ENCODE measurements around the gene FER1L5. TPM values are rescaled to one million over a fixed set of nuclear protein-coding genes. Genes with fewer than 3 reads are reported as not detected.

The FER1L5 gene
- total and polyA plus RNA-seq, 9 of the 15 experiments (the other 6 are each of a cell fraction or from before 2014, with no cell fraction given): 0.01 TPM; not detected in 6

- TF ChIP-seq, protein P1, sequence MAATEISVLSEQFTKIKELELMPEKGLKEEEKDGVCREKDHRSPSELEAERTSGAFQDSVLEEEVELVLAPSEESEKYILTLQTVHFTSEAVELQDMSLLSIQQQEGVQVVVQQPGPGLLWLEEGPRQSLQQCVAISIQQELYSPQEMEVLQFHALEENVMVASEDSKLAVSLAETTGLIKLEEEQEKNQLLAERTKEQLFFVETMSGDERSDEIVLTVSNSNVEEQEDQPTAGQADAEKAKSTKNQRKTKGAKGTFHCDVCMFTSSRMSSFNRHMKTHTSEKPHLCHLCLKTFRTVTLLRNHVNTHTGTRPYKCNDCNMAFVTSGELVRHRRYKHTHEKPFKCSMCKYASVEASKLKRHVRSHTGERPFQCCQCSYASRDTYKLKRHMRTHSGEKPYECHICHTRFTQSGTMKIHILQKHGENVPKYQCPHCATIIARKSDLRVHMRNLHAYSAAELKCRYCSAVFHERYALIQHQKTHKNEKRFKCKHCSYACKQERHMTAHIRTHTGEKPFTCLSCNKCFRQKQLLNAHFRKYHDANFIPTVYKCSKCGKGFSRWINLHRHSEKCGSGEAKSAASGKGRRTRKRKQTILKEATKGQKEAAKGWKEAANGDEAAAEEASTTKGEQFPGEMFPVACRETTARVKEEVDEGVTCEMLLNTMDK (IDR thresholded peaks at IDR 0.05; ENCODE audit: borderline replicate concordance, insufficient read depth, low read depth, low read length, poor library complexity, severe bottlenecking): no peak
- TF ChIP-seq NR2C2 (CRISPR knock-in tag; IDR thresholded peaks at IDR 0.05) (no peak), NR2C2 (tag; IDR thresholded peaks at IDR 0.05) (peak; percentile 94), GABPA (tag; conservative IDR thresholded peaks at IDR 0.05; ENCODE audit: low read depth) (0 out of 2 replicates have a peak, but pooled peaks have one; percentile 46), SMAD1 (IDR thresholded peaks at IDR 0.05; ENCODE audit: low read depth, low read length, partially characterized antibody) (no peak), GTF3C2 (IDR thresholded peaks at IDR 0.05; ENCODE audit: borderline replicate concordance, extremely low read depth, insufficient read length) (no peak), CREB3L1 (IDR thresholded peaks at IDR 0.05; ENCODE audit: borderline replicate concordance, low read depth) (peak; percentile 62; the same call in 1 of the 2 replicates), HDAC1 (IDR thresholded peaks at IDR 0.05) (peak in 1 of 2 experiments; percentile 65; a peak in 1 of 4 replicates)
- TF ChIP-seq, protein P2, sequence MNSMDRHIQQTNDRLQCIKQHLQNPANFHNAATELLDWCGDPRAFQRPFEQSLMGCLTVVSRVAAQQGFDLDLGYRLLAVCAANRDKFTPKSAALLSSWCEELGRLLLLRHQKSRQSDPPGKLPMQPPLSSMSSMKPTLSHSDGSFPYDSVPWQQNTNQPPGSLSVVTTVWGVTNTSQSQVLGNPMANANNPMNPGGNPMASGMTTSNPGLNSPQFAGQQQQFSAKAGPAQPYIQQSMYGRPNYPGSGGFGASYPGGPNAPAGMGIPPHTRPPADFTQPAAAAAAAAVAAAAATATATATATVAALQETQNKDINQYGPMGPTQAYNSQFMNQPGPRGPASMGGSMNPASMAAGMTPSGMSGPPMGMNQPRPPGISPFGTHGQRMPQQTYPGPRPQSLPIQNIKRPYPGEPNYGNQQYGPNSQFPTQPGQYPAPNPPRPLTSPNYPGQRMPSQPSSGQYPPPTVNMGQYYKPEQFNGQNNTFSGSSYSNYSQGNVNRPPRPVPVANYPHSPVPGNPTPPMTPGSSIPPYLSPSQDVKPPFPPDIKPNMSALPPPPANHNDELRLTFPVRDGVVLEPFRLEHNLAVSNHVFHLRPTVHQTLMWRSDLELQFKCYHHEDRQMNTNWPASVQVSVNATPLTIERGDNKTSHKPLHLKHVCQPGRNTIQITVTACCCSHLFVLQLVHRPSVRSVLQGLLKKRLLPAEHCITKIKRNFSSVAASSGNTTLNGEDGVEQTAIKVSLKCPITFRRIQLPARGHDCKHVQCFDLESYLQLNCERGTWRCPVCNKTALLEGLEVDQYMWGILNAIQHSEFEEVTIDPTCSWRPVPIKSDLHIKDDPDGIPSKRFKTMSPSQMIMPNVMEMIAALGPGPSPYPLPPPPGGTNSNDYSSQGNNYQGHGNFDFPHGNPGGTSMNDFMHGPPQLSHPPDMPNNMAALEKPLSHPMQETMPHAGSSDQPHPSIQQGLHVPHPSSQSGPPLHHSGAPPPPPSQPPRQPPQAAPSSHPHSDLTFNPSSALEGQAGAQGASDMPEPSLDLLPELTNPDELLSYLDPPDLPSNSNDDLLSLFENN (IDR thresholded peaks at IDR 0.05; ENCODE audit: low read depth in 2 of 2, low read length in 2 of 2): 0 out of 4 replicates have a peak, but pooled peaks of 1 of the 2 experiments have one; percentile 47
- TF ChIP-seq, protein P3, sequence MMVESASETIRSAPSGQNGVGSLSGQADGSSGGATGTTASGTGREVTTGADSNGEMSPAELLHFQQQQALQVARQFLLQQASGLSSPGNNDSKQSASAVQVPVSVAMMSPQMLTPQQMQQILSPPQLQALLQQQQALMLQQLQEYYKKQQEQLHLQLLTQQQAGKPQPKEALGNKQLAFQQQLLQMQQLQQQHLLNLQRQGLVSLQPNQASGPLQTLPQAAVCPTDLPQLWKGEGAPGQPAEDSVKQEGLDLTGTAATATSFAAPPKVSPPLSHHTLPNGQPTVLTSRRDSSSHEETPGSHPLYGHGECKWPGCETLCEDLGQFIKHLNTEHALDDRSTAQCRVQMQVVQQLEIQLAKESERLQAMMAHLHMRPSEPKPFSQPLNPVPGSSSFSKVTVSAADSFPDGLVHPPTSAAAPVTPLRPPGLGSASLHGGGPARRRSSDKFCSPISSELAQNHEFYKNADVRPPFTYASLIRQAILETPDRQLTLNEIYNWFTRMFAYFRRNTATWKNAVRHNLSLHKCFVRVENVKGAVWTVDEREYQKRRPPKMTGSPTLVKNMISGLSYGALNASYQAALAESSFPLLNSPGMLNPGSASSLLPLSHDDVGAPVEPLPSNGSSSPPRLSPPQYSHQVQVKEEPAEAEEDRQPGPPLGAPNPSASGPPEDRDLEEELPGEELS (CRISPR knock-in tag; IDR thresholded peaks at IDR 0.05; ENCODE audit: borderline replicate concordance): no peak
Observed at GRCh38 chr2:96739633-96740428, 97.3 kb downstream of the FER1L5 start, which contains the start of gene LMAN2L (continued).
